ENCODE results near the gene PACSIN2. TPM values are rescaled to one million over a fixed set of nuclear protein-coding genes. Genes with fewer than 3 reads are reported as not detected.
"Not testable (repeated sequence)": the region's sequence is repeated elsewhere in the genome, so short reads cannot be mapped to it uniquely, and the experiment has no call there.

PACSIN2 gene
- total RNA-seq, 4 donors from 2014 or later, result 75.4 to 90.1 (median 87.9) TPM

DNA sequence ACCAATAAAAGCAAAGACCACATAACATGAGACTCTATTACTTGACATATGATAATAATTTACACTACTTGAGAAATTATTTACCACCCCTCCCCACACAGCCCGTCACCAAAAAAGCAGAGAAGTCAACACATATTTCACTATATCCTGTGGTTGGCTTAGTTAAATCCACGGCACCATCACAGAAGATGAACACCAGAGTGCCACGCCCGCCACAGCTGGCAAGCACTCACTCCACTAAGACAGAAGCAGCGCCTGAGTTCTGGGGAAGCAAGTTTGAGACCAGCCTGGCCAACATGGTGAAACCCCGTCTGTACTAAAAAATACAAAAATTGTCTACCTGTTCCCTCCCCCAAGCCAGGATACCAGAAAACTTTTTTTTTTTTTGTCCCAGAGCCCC lies 53.1 kb downstream of the PACSIN2 start:
- Histone ChIP-seq H3K4me1 (peaks cover 41 to 56% of the 10 kb centered on the region in 2 donors), H3K36me3 (no peaks in the 10 kb centered on the region), H3K27ac (peak overlapping the region; percentile 53 to 86 (median 71)), H3K9me3 (no peaks in the 10 kb centered on the region), H3K27me3 (no peaks in the 10 kb centered on the region), H3K4me3 (replicated peaks in 1 of 3) (no peak overlapping the region)
- DNase-seq, result peak in 1 of 2 donors; percentile 16
- TF ChIP-seq, protein P1, sequence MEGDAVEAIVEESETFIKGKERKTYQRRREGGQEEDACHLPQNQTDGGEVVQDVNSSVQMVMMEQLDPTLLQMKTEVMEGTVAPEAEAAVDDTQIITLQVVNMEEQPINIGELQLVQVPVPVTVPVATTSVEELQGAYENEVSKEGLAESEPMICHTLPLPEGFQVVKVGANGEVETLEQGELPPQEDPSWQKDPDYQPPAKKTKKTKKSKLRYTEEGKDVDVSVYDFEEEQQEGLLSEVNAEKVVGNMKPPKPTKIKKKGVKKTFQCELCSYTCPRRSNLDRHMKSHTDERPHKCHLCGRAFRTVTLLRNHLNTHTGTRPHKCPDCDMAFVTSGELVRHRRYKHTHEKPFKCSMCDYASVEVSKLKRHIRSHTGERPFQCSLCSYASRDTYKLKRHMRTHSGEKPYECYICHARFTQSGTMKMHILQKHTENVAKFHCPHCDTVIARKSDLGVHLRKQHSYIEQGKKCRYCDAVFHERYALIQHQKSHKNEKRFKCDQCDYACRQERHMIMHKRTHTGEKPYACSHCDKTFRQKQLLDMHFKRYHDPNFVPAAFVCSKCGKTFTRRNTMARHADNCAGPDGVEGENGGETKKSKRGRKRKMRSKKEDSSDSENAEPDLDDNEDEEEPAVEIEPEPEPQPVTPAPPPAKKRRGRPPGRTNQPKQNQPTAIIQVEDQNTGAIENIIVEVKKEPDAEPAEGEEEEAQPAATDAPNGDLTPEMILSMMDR (IDR thresholded peaks at IDR 0.05), result no peak
- TF ChIP-seq POLR2A (IDR thresholded peaks at IDR 0.05), result no peak
- intact Hi-C loops (cut with DNase I), result no loop called here
- WGBS, 2 donors, result 76 to 93% methylated on average over 6 of the region's 6 CpGs

DNA sequence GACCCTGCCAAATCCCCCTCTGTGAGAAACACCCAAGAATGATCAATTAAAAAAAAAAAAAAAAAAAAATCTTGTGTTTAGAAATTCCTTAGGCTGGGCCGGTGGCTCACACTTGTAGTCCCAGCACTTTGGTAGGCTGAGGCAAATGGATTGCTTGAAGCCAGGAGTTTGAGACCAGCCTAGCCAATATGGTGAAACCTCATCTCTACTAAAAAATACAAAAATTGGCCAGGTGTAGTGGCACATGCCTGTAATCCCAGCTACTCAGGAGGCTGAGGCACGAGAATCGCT lies 53.6 kb downstream of the PACSIN2 start:
- DNase-seq; H3K9me3 ChIP-seq; H3K36me3 ChIP-seq; intact Hi-C loops (cut with DNase I); H3K4me3 ChIP-seq (replicated peaks in 1 of 3); H3K27me3 ChIP-seq: not testable (repeated sequence)
- Histone ChIP-seq H3K27ac (peak overlapping the region in 2 of 3 donors; percentile 71 to 86), H3K4me1 (peaks cover 41 to 56% of the 10 kb centered on the region in 2 donors)
- 87 to 97% methylated on average over 3 of the region's 3 CpGs for WGBS, 2 donors

DNA sequence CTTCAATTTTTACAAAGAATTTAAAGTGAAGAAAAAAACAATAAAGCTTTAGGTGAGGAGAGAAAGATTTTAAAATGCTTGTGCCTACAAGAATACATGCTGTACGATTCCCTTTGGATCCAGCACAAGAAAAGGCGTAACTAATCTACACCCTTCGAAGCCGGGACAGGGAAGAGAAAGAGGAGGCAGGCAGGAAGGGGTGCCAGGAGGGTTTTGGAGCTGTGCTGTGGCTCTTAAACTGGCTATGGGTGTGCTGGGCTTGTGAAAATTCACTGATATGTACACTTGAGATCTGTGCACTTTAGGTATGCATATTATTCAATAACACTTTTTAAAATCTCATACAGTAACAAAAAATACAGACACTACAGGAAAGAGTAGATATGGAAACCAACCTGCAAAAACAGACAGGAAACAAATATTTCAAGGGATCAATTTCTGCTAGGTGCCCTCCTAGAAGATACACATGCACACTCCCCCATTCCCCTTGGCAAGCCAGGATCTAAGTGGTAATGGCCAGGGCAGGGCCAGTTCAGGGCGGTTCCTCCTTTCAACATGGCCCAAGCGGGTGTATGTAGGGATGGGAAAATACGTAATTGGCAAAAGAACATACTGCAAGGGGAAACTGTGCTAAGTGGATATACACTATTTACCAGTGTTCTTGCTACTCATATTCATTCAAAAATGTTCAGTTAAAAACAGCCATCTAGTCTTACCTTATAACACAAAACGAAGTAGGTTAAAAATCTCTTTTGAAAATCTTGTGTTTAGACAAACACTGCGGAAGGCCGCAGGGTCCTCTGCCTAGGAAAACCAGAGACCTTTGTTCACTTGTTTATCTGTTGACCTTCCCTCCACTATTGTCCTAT lies 54.2 kb downstream of the PACSIN2 start:
- peaks cover 41 to 56% of the 10 kb centered on the region in 2 donors for H3K4me1 ChIP-seq
- H3K9me3 ChIP-seq, result no peaks in the 10 kb centered on the region
- no peaks in the 10 kb centered on the region for H3K27me3 ChIP-seq
- 75 to 82% methylated on average over 10 of the region's 10 CpGs for WGBS, 2 donors
- H3K4me3 ChIP-seq (replicated peaks in 1 of 3), result no peak overlapping the region
- H3K27ac ChIP-seq, result peak overlapping the region in 2 of 3 donors; percentile 59 to 62
- no peak for TF ChIP-seq POLR2A (IDR thresholded peaks at IDR 0.05)
- intact Hi-C loops (cut with DNase I), result no loop called here
- H3K36me3 ChIP-seq, result no peaks in the 10 kb centered on the region
- DNase-seq, result no peak

DNA sequence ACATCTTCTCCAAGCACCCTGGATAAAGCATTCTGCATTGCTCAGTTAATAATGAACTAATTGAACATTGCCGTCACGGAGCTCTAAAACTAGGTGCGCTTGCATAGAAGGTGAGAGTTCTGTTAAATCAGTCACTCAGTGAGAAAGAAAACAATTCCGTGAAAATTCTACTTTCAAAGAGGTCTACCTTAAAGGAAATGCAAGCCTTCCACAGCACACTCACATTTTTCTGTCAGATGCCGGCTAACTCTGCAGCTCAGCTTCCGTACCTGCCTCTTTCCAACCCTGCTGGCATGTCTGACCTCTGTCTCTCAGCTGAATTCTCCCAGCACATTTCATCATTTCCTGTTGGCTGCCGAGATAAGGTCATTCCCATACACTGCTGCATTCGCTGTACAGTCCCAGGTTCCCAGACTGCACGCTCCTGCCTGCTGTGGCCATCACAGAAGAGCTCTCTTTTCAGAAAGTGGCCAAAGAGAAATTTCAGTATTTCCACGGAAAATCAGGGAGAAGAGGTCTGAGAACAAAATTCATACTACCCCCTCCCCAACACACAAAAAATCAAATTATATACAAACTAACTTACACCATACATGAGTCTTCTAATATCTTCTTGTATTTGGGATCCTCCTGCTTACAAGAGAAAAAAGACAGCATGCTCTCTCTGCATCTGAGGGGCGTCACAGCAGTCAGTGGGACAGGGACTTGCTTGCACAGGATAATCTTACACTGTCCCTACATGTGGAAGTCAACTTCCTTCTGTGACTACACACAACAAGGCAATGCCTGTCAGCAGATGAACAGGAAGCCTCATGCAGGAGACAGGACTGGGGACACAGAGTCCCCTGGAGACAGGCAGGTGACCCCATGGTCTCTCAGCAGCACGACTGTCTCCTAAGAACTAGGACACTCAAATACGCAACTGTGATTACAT lies 55.1 kb downstream of the PACSIN2 start:
- H3K4me3 ChIP-seq (replicated peaks in 1 of 3), result no peak overlapping the region
- H3K27ac ChIP-seq, result peak overlapping the region in 2 of 3 donors; percentile 59 to 62
- TF ChIP-seq POLR2A (IDR thresholded peaks at IDR 0.05), result no peak
- TF ChIP-seq, protein P1 (IDR thresholded peaks at IDR 0.05), result no peak
- no peaks in the 10 kb centered on the region for H3K36me3 ChIP-seq
- peaks cover 41 to 56% of the 10 kb centered on the region in 2 donors for H3K4me1 ChIP-seq
- peak in 1 of 2 donors; percentile 21 for DNase-seq
- intact Hi-C loops (cut with DNase I), result no loop called here
- 42 to 59% methylated on average over 13 of the region's 13 CpGs for WGBS, 2 donors
- no peaks in the 10 kb centered on the region for H3K9me3 ChIP-seq
- no peaks in the 10 kb centered on the region for H3K27me3 ChIP-seq

DNA sequence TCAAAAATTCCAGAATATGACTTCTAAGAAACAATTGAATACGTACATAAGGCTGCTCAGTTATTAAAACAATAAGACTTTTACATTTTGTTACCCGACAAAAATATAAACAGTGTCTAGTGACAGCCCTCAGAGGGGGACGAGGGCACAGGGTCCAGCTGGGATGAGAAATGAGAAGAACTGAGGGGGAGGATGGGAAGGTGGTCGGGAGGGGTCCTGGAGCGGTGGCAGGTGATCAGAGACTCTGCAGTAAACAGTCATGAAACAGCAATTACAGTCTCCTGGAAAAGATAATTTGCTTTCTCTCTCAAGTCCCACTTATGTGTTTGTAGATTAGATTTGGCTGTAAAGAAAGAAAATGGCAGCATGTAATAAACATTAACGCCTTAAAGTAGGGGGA lies 56.0 kb downstream of the PACSIN2 start:
- Histone ChIP-seq H3K27ac (peak overlapping the region in 2 of 3 donors; percentile 59 to 62), H3K36me3 (no peaks in the 10 kb centered on the region), H3K9me3 (no peaks in the 10 kb centered on the region), H3K4me3 (replicated peaks in 1 of 3) (no peak overlapping the region), H3K4me1 (peaks cover 41 to 56% of the 10 kb centered on the region in 2 donors), H3K27me3 (no peaks in the 10 kb centered on the region)
- 87% methylated on average over 6 of the region's 6 CpGs for whole genome bisulfite sequencing, 2 donors
- intact Hi-C loops (cut with DNase I), result no loop called here
- TF ChIP-seq, protein P1 (IDR thresholded peaks at IDR 0.05), result no peak
- no peak for TF ChIP-seq POLR2A (IDR thresholded peaks at IDR 0.05)
- no peak for DNase-seq

All from thyroid gland (tissue), 4 donors.